T1000 (cell line): ENCODE measurements around the gene SIN3A.

Source experiments
- DNase-seq: peaks from one replicate; lab custom pipeline; 2025; ENCODE audit warnings: mixed read lengths; lab: John Stamatoyannopoulos, UW

The SIN3A gene

GRCh38 chr15:75380773-75381172 lies 70.7 kb downstream of the SIN3A start:
- no peak for DNase-seq

DNA sequence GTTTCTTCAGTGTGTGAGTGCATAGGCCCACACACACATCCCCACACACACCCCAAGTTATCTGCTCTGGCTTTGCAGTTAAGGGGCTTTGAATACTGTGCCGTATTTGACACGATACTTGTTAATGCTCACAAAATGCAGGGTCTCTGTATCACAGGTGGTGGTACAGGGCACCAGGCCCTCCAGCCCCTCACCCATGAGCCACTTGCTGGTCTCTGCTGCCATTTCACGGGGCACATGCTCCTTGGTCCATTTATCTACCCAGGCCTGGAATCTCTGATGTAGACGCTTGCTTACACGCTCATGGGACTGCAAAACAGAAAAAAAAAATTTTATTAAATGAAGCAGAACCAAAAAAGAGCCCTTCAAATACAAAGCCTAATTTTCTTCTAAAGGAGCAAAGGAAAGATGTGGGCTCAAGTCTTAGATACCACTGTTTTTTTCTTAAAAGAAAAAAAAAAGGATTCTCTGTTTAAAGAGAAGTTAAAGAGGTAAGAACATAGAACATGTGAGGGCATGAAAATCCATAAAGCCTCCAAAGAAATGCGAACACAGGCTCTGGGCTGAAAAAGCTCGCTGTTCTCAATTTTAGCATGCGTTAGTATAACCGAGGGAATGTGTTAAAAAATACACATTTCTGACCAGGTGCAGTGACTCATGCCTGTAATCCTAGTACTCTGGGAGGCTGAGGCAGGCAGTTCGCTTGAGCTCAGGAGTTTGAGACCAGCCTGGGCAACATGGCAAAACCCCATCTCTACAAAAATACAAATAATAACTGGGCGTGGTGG lies 79.4 kb downstream of the SIN3A start:
- no peak for DNase-seq

- no peak for DNase-seq
These were observed 80.0 kb downstream of the SIN3A start for GRCh38 chr15:75371486-75371885.

DNA sequence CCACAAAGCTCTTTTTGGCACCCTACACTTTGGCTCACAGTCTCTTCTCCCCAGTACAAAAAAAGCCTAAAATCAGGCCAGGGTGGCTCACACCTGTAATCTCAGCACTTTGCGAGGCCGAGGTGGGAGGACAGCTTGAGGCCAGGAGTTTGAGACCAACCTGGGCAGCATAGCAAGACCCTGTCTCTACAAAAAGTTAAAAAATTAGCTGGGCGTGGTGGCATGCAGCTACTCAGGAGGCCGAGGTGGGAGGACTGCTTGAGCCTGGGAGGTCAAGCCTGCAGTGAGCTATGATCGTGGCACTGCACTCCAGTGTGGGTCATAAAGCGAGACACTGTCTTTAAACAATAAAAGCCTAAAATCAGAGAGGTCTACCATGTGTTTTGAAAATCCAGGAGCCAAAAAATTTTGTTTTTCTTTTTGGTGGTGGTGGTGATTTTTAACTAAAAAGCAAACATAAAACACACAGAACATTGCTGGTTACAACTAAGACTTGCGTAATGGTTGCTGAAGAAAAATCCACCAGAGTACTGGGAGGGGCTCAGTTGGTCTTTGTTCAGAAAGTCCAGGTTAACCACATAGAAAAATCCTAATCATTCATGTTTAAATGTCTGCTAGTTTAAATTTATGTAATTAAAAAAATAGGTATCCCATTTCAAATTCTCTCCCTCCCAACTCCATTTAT lies 81.5 kb downstream of the SIN3A start:
- no peak for DNase-seq

DNA sequence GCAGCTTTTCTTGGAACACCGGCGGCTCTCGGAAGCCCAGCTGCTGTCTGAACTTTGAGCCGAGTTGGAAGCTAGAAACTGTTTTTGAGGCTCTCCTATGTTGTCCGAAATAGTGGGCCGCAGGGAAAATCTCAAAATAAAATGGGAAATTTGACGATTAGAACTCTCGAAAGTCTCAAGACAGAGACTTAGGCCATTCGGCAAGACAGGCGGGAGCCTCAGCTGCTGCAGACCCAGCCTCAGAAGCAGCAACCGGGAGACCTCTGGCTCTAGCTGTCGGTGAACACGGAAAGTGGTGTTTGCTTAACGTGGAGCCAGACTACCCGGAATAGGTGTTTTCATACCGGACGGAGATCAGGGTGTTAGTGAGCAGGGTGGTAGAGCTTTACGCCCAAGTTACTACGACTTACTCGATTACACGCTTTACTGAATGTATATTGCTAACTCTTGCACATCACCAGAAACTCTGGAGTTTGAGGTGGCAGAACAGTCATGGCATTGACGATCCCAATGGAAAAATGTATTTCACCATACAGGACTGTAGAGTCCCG lies 82.7 kb downstream of the SIN3A start:
- DNase-seq = no peak

- DNase-seq = peak; percentile 83
These were observed 83.4 kb downstream of the SIN3A start, which contains the start of gene MAN2C1 for GRCh38 chr15:75367913-75368688. TSS of gene MAN2C1 (minus strand) at chr15:75368607. CDS start at chr15:75368583, 24 bp downstream.

GRCh38 chr15:75367406-75367912 lies 84.0 kb downstream of the SIN3A start:
- DNase-seq = no peak

GRCh38 chr15:75367006-75367405 lies 84.5 kb downstream of the SIN3A start:
- DNase-seq = no peak

- DNase-seq = no peak
These were observed 85.3 kb downstream of the SIN3A start for GRCh38 chr15:75366163-75366562.

DNA sequence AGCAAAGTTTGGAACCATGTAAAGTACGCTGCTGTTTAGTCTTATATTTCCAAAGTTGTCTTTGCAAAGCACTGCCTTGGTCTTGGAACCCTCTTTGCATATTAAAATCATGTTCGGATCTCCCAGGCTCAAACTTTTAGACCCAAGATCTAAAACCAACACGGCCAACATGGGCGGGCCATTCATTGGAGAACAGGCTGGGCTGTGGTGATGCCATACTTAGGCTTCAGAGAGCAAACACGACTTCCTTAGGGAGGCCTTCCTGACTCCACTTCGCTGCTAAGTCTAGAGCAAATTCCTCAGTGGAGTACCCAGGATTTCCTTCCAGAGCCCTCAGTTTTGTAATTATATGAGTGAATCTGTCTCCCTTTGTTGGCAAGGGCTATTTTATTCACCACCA lies 86.6 kb downstream of the SIN3A start:
- DNase-seq = no peak

DNA sequence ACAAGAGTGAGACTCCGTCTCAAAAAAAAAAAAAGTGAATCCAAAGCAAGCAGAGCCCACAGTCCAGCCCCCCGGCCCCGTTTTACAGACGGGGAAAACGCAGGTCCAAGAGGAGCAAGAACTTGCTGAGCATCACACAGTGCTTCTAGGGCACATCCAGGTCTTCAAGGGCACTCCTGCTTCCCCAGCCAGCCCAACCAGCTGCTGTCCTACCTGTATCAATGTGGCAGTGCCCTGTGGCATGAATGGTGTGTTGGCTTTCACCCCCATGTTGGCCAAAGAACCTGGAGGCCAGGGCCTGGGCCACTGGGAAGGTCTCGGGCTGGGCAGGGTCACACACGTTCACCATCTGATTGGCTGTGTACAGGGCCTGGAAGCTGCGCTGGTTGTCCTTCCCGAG lies 87.7 kb downstream of the SIN3A start:
- no peak for DNase-seq

DNA sequence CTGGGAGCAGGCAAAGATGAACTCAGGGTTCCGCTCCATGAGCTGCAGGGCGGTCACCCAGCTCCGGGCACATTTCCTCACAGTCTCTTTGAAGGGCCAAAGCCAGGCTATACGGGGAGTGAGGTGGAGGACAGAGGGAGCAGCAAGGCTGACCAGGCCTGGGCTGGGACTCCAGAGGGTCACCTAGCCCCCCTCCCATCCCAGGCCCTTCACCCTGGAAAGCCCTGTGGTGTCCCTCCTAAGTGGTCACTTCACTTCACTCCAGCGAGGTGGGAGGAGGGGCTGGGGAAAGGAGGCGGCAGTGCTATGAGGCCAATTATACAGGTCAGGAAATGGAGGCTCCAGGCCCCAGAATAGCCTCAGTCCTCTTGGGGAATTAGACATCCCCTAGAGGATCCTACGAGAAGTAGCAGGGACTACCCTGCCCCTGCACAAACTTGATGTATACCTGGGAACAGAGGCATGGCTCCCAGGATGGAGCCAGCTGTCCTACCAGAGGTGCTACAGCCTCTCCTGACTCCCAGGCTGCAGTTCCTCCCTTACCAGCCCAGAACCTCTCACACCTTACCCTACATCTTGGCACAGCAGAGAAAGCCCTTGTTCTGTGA lies 88.7 kb downstream of the SIN3A start:
- no peak for DNase-seq

DNA sequence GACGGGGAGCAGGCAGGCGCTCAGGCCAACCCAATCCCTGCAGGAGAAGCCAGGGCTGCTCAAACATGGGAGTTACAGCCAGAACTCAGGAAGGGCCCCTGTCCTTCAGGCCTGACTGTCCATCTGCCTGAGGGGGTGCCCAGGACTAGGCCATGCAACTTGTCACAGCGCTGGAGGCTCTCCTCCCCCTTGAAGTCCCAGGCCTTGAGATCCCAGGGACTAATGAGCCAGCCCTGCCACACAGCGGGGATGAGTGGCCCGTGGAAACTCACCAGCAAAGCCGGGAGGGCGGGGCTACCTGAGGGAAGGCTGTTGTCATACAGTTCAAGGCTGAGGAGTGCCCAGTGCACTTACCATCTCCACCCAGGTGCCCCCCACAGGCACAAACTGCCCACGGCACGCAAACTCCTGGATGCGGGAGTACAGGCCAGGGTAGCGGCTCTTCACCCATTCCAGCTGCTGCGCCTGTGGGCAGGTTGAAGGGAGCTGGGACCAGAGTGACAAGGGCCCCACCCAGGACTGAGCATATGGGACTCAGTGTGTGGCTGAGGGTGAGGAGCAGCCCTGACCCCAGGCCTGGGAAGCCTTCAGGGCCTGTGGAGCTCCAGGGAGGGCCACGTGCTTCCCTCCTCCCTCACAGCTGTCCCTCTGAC lies 89.4 kb downstream of the SIN3A start:
- no peak for DNase-seq

GRCh38 chr15:75361361-75361988 lies 90.0 kb downstream of the SIN3A start:
- no peak for DNase-seq

DNA sequence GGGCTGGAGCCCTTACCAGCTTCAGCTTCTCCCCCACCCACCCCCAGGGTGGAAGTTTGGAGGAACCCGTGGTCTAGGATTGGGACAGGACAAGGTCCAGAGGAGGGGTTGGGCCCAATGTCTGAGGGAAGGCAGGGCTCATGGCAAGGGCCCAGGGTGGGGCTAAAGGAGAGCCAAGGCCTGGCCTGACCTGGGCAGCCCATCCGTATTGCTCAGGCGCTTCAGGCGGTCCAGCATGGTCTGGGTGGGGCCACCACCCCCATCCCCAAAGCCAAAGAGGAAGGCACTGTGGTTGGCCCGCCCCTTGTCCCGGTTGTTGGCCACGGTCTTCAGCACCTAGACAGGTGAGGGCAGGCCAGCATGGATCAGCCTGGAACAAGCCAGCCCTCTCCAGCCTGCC lies 90.6 kb downstream of the SIN3A start:
- no peak for DNase-seq

DNA sequence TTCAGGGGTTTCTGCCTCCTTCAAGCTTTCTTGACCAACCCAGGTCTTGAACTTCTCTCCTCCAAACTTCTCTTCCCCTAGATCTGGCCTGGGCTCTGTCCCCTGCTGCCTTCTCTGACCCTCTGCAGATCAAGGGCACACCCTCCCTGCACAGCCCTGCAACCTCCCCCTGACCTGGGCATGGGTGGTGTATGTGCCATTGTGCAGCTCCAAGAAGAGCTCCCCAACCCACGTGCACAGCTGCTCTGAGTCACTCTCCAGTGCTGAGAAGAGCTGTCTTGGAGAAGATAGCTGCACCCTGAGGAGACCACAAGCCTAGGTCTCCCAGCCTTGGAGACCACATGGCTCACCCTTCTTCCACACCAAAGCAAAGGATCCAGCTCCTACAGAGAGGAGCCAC lies 91.1 kb downstream of the SIN3A start:
- DNase-seq = no peak

DNA sequence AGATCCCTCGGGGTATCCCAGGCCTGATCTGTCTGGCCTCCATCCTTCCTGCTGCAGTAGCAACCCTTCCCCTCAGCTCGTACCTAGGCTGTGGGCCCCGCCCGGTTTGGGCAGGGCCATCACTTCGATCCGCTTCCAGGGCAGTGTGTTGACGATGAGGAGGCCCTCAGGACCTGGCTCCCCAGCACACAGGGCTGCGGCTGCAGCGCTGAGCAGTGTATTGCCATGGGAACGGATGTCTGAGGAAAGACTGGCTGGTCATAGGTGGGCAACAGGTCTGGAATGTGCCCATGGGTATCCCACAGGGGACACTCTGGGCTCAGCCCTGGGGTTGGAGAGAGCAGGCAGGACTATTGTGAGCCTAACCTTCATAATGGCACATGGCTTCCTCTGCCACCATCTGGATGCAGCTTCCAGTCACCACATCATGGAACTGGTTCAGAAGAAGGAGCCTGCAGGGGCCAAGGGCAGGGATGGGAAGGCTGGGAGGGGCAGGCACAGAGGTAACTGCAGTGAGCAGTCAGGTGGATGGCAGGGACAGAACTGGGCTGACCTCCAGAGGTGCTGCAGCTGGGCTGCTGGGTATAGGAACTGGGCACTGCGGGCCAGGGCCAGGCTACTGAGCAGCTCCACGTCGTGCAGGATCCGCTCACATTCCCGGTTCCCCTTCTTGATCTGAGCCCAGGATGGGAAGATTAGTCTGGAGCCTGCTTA lies 91.8 kb downstream of the SIN3A start:
- DNase-seq = no peak

GRCh38 chr15:75358771-75359536 lies 92.5 kb downstream of the SIN3A start:
- DNase-seq = no peak

DNA sequence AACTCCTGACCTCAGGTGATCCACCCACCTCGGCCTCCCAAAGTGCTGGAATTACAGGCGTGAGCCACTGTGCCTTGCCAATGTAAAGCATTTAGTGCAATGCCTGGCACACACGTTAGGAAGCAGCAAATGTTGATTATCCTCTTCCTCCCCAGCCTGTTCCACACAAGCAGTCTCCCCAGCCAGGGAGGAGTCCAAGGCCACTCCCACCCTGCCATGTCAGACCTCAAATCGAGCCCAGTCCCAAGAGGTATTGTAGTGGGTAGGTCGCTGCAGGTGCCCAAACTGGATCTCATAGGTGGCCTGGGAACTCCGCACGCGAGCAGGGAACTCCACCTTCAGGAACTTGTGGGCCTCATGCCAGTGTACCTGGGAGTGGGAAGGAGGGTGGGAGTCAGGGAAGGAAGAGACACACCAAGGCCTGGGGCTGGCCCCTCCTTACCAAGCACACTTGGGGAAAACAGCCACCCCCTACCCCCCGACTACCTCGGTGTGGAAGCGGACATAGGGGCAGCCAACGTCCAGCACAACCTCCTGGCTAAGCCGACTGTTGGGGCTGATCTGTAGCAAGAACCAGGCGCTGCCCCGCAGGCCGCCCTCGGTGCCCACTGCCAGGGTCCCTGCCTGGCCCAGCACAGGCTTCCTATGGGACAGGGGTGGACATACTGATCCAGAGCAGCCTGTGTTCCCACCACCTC lies 93.4 kb downstream of the SIN3A start:
- DNase-seq = no peak
